ENCODE results near the gene GFER.

Gene GFER

GRCh38 chr16:1990351-1991134, 6.5 kb downstream of the GFER start:
- peak; percentile 48 for DNase-seq (ENCODE audit: low spot score)

- peak; percentile 82 for DNase-seq (ENCODE audit: low spot score)
Measured at GRCh38 chr16:1991135-1991551, 7.2 kb downstream of the GFER start.

- DNase-seq (ENCODE audit: low spot score): no peak
Measured at GRCh38 chr16:1991588-1991947, 7.6 kb downstream of the GFER start.

GRCh38 chr16:1991948-1992703, 8.1 kb downstream of the GFER start:
- DNase-seq (ENCODE audit: low spot score): peak; percentile 98

- DNase-seq (ENCODE audit: low spot score): no peak
Measured at GRCh38 chr16:1992704-1993317, 8.8 kb downstream of the GFER start.

- no peak for DNase-seq (ENCODE audit: low spot score)
Measured at GRCh38 chr16:1993731-1994131, 9.7 kb downstream of the GFER start.

GRCh38 chr16:1997494-1998359, 13.7 kb downstream of the GFER start:
- no peak for DNase-seq (ENCODE audit: low spot score)

- DNase-seq (ENCODE audit: low spot score): no peak
Measured at GRCh38 chr16:1998360-1998835, 14.4 kb downstream of the GFER start.

- no peak for DNase-seq (ENCODE audit: low spot score)
Measured at GRCh38 chr16:1998852-1999801, 15.1 kb downstream of the GFER start.

- DNase-seq (ENCODE audit: low spot score): no peak
Measured at GRCh38 chr16:1999866-2000514, 16.0 kb downstream of the GFER start.

- DNase-seq (ENCODE audit: low spot score): no peak
Measured at GRCh38 chr16:2001035-2001434, 17.0 kb downstream of the GFER start.

- no peak for DNase-seq (ENCODE audit: low spot score)
Measured at GRCh38 chr16:2001456-2002355, 17.7 kb downstream of the GFER start.

GRCh38 chr16:2002406-2003230, 18.6 kb downstream of the GFER start:
- DNase-seq (ENCODE audit: low spot score): no peak

- no peak for DNase-seq (ENCODE audit: low spot score)
Measured at GRCh38 chr16:2003231-2003826, 19.3 kb downstream of the GFER start.

- DNase-seq (ENCODE audit: low spot score): peak; percentile 90
Measured at GRCh38 chr16:2003827-2004641, 20.0 kb downstream of the GFER start.

- DNase-seq (ENCODE audit: low spot score): no peak
Measured at GRCh38 chr16:2004795-2005517, 21.0 kb downstream of the GFER start.
